Activated CD8-positive, alpha-beta T cell treated with anti-CD3 and anti-CD28 coated beads for 36 hours (primary cell): Measurements from ENCODE around the gene AGBL4. TPM values are rescaled to one million over a fixed set of nuclear protein-coding genes. Genes with fewer than 3 reads are reported as not detected.

ENCODE experiments used
- ATAC-seq: fragments of 200-7000 bp; cut with Tn5 transposase; one replicate; pipeline ENCODE4 v1.10.0; 2021; ENCODE audit warnings: mild to moderate bottlenecking, moderate library complexity
- CTCF ChIA-PET: fragments of 350-600 bp; sonication (Branson Sonifier 250); formaldehyde crosslinking; loops from one replicate; lab custom pipeline; 2021; ENCODE audit warnings: antibody characterized with exemption; lab: Charles Lee
- POLR2A ChIA-PET: fragments of 350-600 bp; sonication (Branson Sonifier 250); formaldehyde crosslinking; loops from one replicate; lab custom pipeline; 2021; ENCODE audit warnings: antibody characterized with exemption; lab: Charles Lee
- DNase-seq: peaks from one replicate; pipeline ENCODE4 v3.0.0-alpha.2; 2020
- H3K27ac Mint-ChIP-seq: one replicate; pipeline ENCODE4 v1.8.0; 2021; ENCODE audit warnings: mild to moderate bottlenecking, mixed read lengths
- H3K27me3 Mint-ChIP-seq: one replicate; pipeline ENCODE4 v1.8.0; 2021; ENCODE audit warnings: mixed read lengths
- H3K36me3 Mint-ChIP-seq: one replicate; pipeline ENCODE4 v1.8.0; 2021; ENCODE audit warnings: low read depth, mixed read lengths
- H3K4me1 Mint-ChIP-seq: one replicate; pipeline ENCODE4 v1.8.0; 2021; ENCODE audit warnings: low read depth, mixed read lengths
- H3K4me3 Mint-ChIP-seq: one replicate; pipeline ENCODE4 v1.8.0; 2021; ENCODE audit warnings: mild to moderate bottlenecking, moderate library complexity, mixed read lengths
- H3K9me3 Mint-ChIP-seq: one replicate; pipeline ENCODE4 v1.8.0; 2021; ENCODE audit warnings: mixed read lengths
- CTCF ChIP-seq: fragments of 200-600 bp; IDR thresholded peaks from one replicate; pipeline ENCODE4 v1.8.0; 2022; ENCODE audit warnings: antibody characterized with exemption, mild to moderate bottlenecking
- intact Hi-C: fragments of 100-400 bp; cut with micrococcal nuclease; formaldehyde crosslinking; loops from one replicate; pipeline ENCODE4 v1.10.0; 2022
- total RNA-seq, 2 experiments: library from RNA; stranded (reverse); gene quantifications; one replicate each; pipeline ENCODE4 v1.2.3, GENCODE V29; 2021

Gene AGBL4
- total RNA-seq, 2 experiments from 2014 or later, result 0.14 TPM; not detected in 1

GRCh38 chr1:49728377-49728776 lies 295.4 kb downstream of the AGBL4 start:
- POLR2A ChIA-PET, result no interaction called here
- ATAC-seq (no peak), DNase-seq (no peak)
- CTCF ChIA-PET, result no interaction called here
- Mint-ChIP-seq H3K27ac (no peak overlapping the region), H3K36me3 (no peaks in the 10 kb centered on the region), H3K9me3 (no peaks in the 10 kb centered on the region), H3K27me3 (peaks cover 2% of the 10 kb centered on the region), H3K4me3 (no peak overlapping the region), H3K4me1 (no peaks in the 10 kb centered on the region)
- intact Hi-C loops, result no loop called here
- TF ChIP-seq CTCF, result no peak

GRCh38 chr1:49723662-49724061 lies 300.1 kb downstream of the AGBL4 start:
- H3K27me3 Mint-ChIP-seq, result no peaks in the 10 kb centered on the region
- no peak overlapping the region for H3K27ac Mint-ChIP-seq
- H3K4me1 Mint-ChIP-seq, result no peaks in the 10 kb centered on the region
- ATAC-seq, result no peak
- intact Hi-C loops, result no loop called here
- ChIA-PET CTCF (no interaction called here), POLR2A (no interaction called here)
- no peaks in the 10 kb centered on the region for H3K9me3 Mint-ChIP-seq
- no peak for DNase-seq
- H3K4me3 Mint-ChIP-seq, result no peak overlapping the region
- no peaks in the 10 kb centered on the region for H3K36me3 Mint-ChIP-seq
- TF ChIP-seq CTCF, result no peak

GRCh38 chr1:49694251-49694827 lies 329.4 kb downstream of the AGBL4 start:
- Mint-ChIP-seq H3K9me3 (peaks cover 1% of the 10 kb centered on the region), H3K4me1 (no peaks in the 10 kb centered on the region), H3K36me3 (no peaks in the 10 kb centered on the region), H3K4me3 (no peak overlapping the region), H3K27ac (no peak overlapping the region), H3K27me3 (no peaks in the 10 kb centered on the region)
- no peak for TF ChIP-seq CTCF
- DNase-seq (no peak), ATAC-seq (no peak)
- POLR2A ChIA-PET, result no interaction called here
- intact Hi-C loops, result no loop called here
- CTCF ChIA-PET, result no interaction called here

GRCh38 chr1:49686107-49686506 lies 337.6 kb downstream of the AGBL4 start:
- intact Hi-C loops, result no loop called here
- Mint-ChIP-seq H3K9me3 (peaks cover 10% of the 10 kb centered on the region), H3K27ac (no peak overlapping the region), H3K27me3 (no peaks in the 10 kb centered on the region), H3K36me3 (no peaks in the 10 kb centered on the region), H3K4me1 (no peaks in the 10 kb centered on the region), H3K4me3 (no peak overlapping the region)
- TF ChIP-seq CTCF, result no peak
- ChIA-PET CTCF (no interaction called here), POLR2A (no interaction called here)
- ATAC-seq (no peak), DNase-seq (no peak)

DNA sequence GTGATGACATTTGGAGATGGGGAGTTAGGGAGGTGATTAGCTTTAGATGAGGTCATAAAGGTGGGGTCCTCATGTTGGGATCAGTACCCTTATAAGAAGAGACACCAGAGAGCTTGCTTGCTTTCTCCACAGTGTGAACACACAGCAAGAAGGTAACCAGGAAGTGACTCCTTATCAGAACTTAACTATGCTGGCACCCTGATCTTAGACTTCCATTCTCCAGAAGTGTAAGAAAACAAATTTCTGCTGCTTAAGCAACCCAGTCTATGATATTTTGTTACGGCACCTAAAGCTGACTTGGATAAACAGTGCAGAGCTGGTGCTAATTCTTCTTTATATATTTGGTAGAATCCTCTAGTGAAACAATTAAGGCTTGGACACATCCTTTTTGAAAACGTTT lies 346.0 kb downstream of the AGBL4 start:
- ChIA-PET CTCF (no interaction called here), POLR2A (interaction anchor here (0.6 to 1.0 kb wide), 2 partner anchors 10 to 26 kb away, joined by 3 read pairs; no protein-coding TSS in a partner anchor)
- no peak for DNase-seq
- no peaks in the 10 kb centered on the region for H3K27me3 Mint-ChIP-seq
- peaks cover 12% of the 10 kb centered on the region for H3K9me3 Mint-ChIP-seq
- ATAC-seq, result no peak
- H3K4me3 Mint-ChIP-seq, result no peak overlapping the region
- no peaks in the 10 kb centered on the region for H3K36me3 Mint-ChIP-seq
- H3K27ac Mint-ChIP-seq, result no peak overlapping the region
- no peaks in the 10 kb centered on the region for H3K4me1 Mint-ChIP-seq
- intact Hi-C loops, result no loop called here
- TF ChIP-seq CTCF, result no peak
